Uterus (tissue), 4 donors: Measurements from ENCODE around the gene MCTP2. TPM values are rescaled to one million over a fixed set of nuclear protein-coding genes. Genes with fewer than 3 reads are reported as not detected.

Experiments used
- DNase-seq, 2 donors: peaks; one replicate each; pipeline ENCODE4 v3.0.0-alpha.2; 2019 to 2020
- H3K27ac ChIP-seq, 2 donors: fragments of 200-600 bp; sonication (generic); 1 replicate in 1 of 2; 2 replicates in 1 of 2; pipeline ENCODE4 v1.5.1; 2016 to 2018
- H3K27me3 ChIP-seq, 2 donors: fragments of 200-600 bp; sonication (generic); one replicate each; pipeline ENCODE4 v1.5.1; 2018 to 2019; ENCODE audit warnings: control low read depth in 1 of 2
- H3K36me3 ChIP-seq, 2 donors: fragments of 200-600 bp; sonication (generic); one replicate each; pipeline ENCODE4 v1.5.1; 2019; ENCODE audit warnings: control low read depth in 1 of 2
- H3K4me1 ChIP-seq, 2 donors: fragments of 200-600 bp; sonication (generic); one replicate each; pipeline ENCODE4 v1.5.1; 2018 to 2019; ENCODE audit warnings: control low read depth in 1 of 2
- H3K4me3 ChIP-seq, 2 donors: fragments of 200-600 bp; sonication (generic); 1 replicate in 1 of 2; 2 replicates in 1 of 2; pipeline ENCODE4 v1.5.1; 2018 to 2019; ENCODE audit warnings: mild to moderate bottlenecking in 1 of 2
- H3K9me3 ChIP-seq, 2 donors: fragments of 200-600 bp; sonication (generic); one replicate each; pipeline ENCODE4 v1.5.1; 2019; ENCODE audit warnings: control low read depth in 1 of 2
- CTCF ChIP-seq, 4 experiments: fragments of 200-600 bp in 2 of 4; fragments of 450-650 bp in 2 of 4; sonication (generic) in 2 of 4; IDR thresholded peaks; one replicate each; pipeline ENCODE4 v1.5.1; 2016 to 2019; ENCODE audit warnings: antibody characterized with exemption in 4 of 4, mild to moderate bottlenecking in 2 of 4, moderate library complexity in 1 of 4
- POLR2A ChIP-seq, 2 donors: fragments of 450-650 bp; IDR thresholded peaks; one replicate each; pipeline ENCODE4 v1.6.1; 2016; ENCODE audit warnings: antibody characterized with exemption in 2 of 2, mild to moderate bottlenecking in 1 of 2, moderate library complexity in 1 of 2
- intact Hi-C: fragments of 100-400 bp; cut with DNase I; formaldehyde crosslinking; loops from one replicate; pipeline ENCODE4 v1.15.1; 2023; ENCODE audit warnings: low total_unique reads
- total RNA-seq, 4 donors: library from RNA; depleted of rRNA in 3 of 4; stranded (reverse); fragments of >200 nt in 3 of 4; gene quantifications; one replicate each; pipeline versions ENCODE4 v1.1.0 to v1.2.4, GENCODE V29; 2014 to 2023
- donor health status: DM: yes; HTN: yes; CAD: no.

MCTP2 gene
- total RNA-seq, 4 donors from 2014 or later, result 3.3 to 98.9 (median 11.7) TPM

GRCh38 chr15:94367726-94368535 lies 136.6 kb downstream of the MCTP2 start:
- no peak for DNase-seq
- no peak for TF ChIP-seq CTCF (IDR thresholded peaks at IDR 0.05)
- H3K9me3 ChIP-seq, result no peaks in the 10 kb centered on the region
- no peaks in the 10 kb centered on the region for H3K4me1 ChIP-seq
- intact Hi-C loops, result no loop called here
- no peaks in the 10 kb centered on the region for H3K27me3 ChIP-seq
- H3K36me3 ChIP-seq, result no peaks in the 10 kb centered on the region
- no peak overlapping the region for H3K4me3 ChIP-seq
- no peak overlapping the region for H3K27ac ChIP-seq

GRCh38 chr15:94370206-94370935 lies 139.0 kb downstream of the MCTP2 start:
- no peaks in the 10 kb centered on the region for H3K36me3 ChIP-seq
- no peak overlapping the region for H3K27ac ChIP-seq
- no peaks in the 10 kb centered on the region for H3K9me3 ChIP-seq
- no peaks in the 10 kb centered on the region for H3K27me3 ChIP-seq
- TF ChIP-seq CTCF (IDR thresholded peaks at IDR 0.05), result no peak
- TF ChIP-seq POLR2A (IDR thresholded peaks at IDR 0.05), result no peak
- no peaks in the 10 kb centered on the region for H3K4me1 ChIP-seq
- H3K4me3 ChIP-seq, result no peak overlapping the region
- intact Hi-C loops, result no loop called here
- no peak for DNase-seq

- Histone ChIP-seq H3K36me3 (no peaks in the 10 kb centered on the region), H3K9me3 (no peaks in the 10 kb centered on the region), H3K4me1 (no peaks in the 10 kb centered on the region), H3K27ac (no peak overlapping the region), H3K4me3 (no peak overlapping the region), H3K27me3 (no peaks in the 10 kb centered on the region)
- no peak for TF ChIP-seq POLR2A (IDR thresholded peaks at IDR 0.05)
- TF ChIP-seq CTCF (IDR thresholded peaks at IDR 0.05), result no peak
- DNase-seq, result no peak
- intact Hi-C loops, result no loop called here
These were observed 139.6 kb downstream of the MCTP2 start for GRCh38 chr15:94370936-94371285.

- H3K4me3 ChIP-seq, result no peak overlapping the region
- DNase-seq, result no peak
- H3K27me3 ChIP-seq, result no peaks in the 10 kb centered on the region
- no peaks in the 10 kb centered on the region for H3K9me3 ChIP-seq
- no peaks in the 10 kb centered on the region for H3K4me1 ChIP-seq
- intact Hi-C loops, result no loop called here
- H3K27ac ChIP-seq, result no peak overlapping the region
- no peak for TF ChIP-seq POLR2A (IDR thresholded peaks at IDR 0.05)
- no peak for TF ChIP-seq CTCF (IDR thresholded peaks at IDR 0.05)
- no peaks in the 10 kb centered on the region for H3K36me3 ChIP-seq
These were observed 141.5 kb downstream of the MCTP2 start for GRCh38 chr15:94372821-94373220.

GRCh38 chr15:94375997-94376396 lies 144.6 kb downstream of the MCTP2 start:
- no peaks in the 10 kb centered on the region for H3K36me3 ChIP-seq
- H3K4me3 ChIP-seq, result no peak overlapping the region
- H3K27me3 ChIP-seq, result no peaks in the 10 kb centered on the region
- H3K9me3 ChIP-seq, result no peaks in the 10 kb centered on the region
- DNase-seq, result no peak
- intact Hi-C loops, result no loop called here
- no peak for TF ChIP-seq CTCF (IDR thresholded peaks at IDR 0.05)
- no peak for TF ChIP-seq POLR2A (IDR thresholded peaks at IDR 0.05)
- H3K27ac ChIP-seq, result no peak overlapping the region
- no peaks in the 10 kb centered on the region for H3K4me1 ChIP-seq
